C4-2B (cell line): Measurements from ENCODE around the gene FHOD3.

Experiments
- H3K27ac ChIP-seq: fragments of 450-650 bp; 2 replicates; pipeline ENCODE4 v1.5.1; 2017
- CTCF ChIP-seq: fragments of 450-650 bp; conservative IDR thresholded peaks from 2 replicates; pipeline ENCODE4 v1.5.1; 2017; ENCODE audit warnings: mild to moderate bottlenecking
- ZFX ChIP-seq: fragments of 450-650 bp; IDR thresholded peaks from 2 replicates; pipeline ENCODE4 v1.6.1; 2017

Gene FHOD3

GRCh38 chr18:36409779-36410178 lies 112.3 kb downstream of the FHOD3 start:
- TF ChIP-seq ZFX (no peak), CTCF (no peak)
- no peak overlapping the region for H3K27ac ChIP-seq

- no peak overlapping the region for H3K27ac ChIP-seq
- TF ChIP-seq ZFX (no peak), CTCF (no peak)
Measured at GRCh38 chr18:36410346-36410745, 112.8 kb downstream of the FHOD3 start.

GRCh38 chr18:36411745-36412168 lies 114.2 kb downstream of the FHOD3 start:
- TF ChIP-seq CTCF (peak; percentile 41), ZFX (no peak)
- H3K27ac ChIP-seq, result no peak overlapping the region

- TF ChIP-seq ZFX, result no peak
- TF ChIP-seq CTCF, result peak; percentile 50
- no peak overlapping the region for H3K27ac ChIP-seq
Measured at GRCh38 chr18:36412778-36413177, 115.3 kb downstream of the FHOD3 start.

DNA sequence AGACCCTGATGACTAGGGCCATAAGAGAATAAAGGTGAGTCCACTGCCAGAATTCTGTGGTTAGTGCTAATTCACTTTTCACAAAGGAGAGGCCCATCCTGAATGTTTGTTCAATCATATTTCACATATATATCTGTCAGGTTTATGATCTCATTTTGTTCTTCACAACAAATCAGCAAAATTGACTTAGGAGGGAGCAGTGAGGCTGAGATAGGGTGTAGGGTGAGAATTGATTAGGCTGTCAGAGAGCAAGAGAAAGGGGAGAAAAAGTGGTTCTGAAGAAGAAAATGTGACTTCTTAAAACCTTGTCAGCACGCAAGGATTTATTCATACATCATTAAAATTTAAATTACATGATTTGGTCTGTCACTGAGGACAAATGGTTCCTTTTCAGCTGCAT lies 117.7 kb downstream of the FHOD3 start:
- TF ChIP-seq ZFX, result no peak
- TF ChIP-seq CTCF, result no peak
- no peak overlapping the region for H3K27ac ChIP-seq

GRCh38 chr18:36415625-36416024 lies 118.1 kb downstream of the FHOD3 start:
- H3K27ac ChIP-seq, result no peak overlapping the region
- TF ChIP-seq ZFX (no peak), CTCF (no peak)

DNA sequence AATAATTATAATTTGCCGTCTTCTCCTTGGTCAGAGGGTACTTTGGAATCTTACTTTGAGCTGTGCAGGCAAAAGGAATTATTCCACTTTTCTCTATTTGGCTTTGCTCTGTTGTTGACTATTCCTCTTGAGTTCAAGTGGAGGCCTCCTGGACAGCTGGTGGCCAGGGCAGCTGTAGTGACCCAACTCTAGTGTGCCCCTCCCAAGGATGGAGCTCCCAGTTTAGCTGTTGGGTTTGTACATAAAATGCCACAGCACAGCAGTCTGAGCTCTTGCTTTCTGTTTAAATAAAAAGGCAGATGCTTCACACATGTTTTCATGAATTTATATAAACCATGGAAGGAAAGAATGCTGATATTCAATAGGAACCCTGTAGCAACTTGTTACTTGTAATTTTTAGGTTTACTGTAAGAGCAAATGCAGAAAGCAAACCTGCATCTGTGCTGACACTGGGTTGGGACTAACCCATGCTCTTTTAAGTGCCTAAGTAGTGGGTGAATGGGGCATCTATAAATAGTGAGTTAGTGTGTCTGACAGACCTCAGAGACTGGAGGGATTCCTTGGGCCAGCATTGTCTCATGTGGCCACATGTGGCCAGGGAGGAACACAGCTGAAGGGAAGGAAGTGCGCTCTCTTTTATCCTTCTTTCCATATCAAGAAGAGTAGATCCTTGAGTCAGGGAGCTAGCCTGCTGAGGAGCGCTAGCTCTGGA lies 121.8 kb downstream of the FHOD3 start:
- H3K27ac ChIP-seq, result no peak overlapping the region
- TF ChIP-seq ZFX, result no peak
- no peak for TF ChIP-seq CTCF
